ENCODE results near the gene ADAMTS9.

DNA sequence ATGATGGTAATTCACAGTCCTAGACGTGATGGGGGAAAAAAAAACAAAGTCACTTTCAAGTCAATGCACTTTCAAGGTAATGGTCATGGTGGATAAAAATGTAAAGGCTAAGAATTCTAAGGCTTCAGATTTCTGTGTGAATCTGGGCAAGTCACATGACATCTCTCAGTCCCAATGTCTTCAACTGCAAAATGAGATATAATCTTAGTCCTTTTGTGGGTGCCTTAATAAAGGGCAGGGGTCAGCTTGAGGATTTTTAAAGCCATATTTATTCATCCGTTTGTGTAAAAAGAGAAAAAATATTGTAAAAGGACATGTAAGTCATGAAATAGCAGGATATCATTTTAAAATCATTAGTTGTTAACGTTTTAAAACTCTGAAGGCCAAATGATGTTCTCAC lies 83.5 kb downstream of the ADAMTS9 start:
- TF ChIP-seq, protein P1, sequence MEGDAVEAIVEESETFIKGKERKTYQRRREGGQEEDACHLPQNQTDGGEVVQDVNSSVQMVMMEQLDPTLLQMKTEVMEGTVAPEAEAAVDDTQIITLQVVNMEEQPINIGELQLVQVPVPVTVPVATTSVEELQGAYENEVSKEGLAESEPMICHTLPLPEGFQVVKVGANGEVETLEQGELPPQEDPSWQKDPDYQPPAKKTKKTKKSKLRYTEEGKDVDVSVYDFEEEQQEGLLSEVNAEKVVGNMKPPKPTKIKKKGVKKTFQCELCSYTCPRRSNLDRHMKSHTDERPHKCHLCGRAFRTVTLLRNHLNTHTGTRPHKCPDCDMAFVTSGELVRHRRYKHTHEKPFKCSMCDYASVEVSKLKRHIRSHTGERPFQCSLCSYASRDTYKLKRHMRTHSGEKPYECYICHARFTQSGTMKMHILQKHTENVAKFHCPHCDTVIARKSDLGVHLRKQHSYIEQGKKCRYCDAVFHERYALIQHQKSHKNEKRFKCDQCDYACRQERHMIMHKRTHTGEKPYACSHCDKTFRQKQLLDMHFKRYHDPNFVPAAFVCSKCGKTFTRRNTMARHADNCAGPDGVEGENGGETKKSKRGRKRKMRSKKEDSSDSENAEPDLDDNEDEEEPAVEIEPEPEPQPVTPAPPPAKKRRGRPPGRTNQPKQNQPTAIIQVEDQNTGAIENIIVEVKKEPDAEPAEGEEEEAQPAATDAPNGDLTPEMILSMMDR (IDR thresholded peaks at IDR 0.05 in 4 of 5, conservative IDR thresholded peaks at IDR 0.05 in 1 of 5) = no peak
- TF ChIP-seq POLR2A (IDR thresholded peaks at IDR 0.05) = no peak
